Body of pancreas (tissue), 4 donors: ENCODE results near the gene ZXDC. TPM values are rescaled to one million over a fixed set of nuclear protein-coding genes. Genes with fewer than 3 reads are reported as not detected.

Source experiments
- ATAC-seq: fragments of 150-250 bp; one replicate; pipeline ENCODE4 v1.9.1; 2016
- DNase-seq, 4 donors: peaks; one replicate each; pipeline ENCODE4 v3.0.0-alpha.2; 2019
- H3K27ac ChIP-seq, 4 donors: fragments of 200-600 bp; sonication (generic); 1 replicate in 3 of 4; 2 replicates in 1 of 4; pipeline versions ENCODE4 v1.5.1 to v1.6.1; 2016 to 2019; ENCODE audit warnings: mild to moderate bottlenecking in 1 of 4, mixed read lengths in 1 of 4, moderate library complexity in 1 of 4
- H3K27me3 ChIP-seq, 2 donors: fragments of 200-600 bp; sonication (generic); one replicate each; pipeline ENCODE4 v1.6.0; 2016; ENCODE audit warnings: mild to moderate bottlenecking in 1 of 2
- H3K36me3 ChIP-seq, 2 donors: fragments of 200-600 bp; sonication (generic); replicated peaks in 1 of 2; 2 replicates each; pipeline ENCODE4 v1.5.1; 2016; ENCODE audit warnings: low read depth in 2 of 2; ENCODE audit not compliant: insufficient read depth in 1 of 2
- H3K4me1 ChIP-seq: fragments of 200-600 bp; sonication (generic); one replicate; pipeline ENCODE4 v1.6.0; 2016
- H3K4me3 ChIP-seq, 2 donors: fragments of 200-600 bp; sonication (generic); 1 replicate in 1 of 2; 2 replicates in 1 of 2; pipeline ENCODE4 v1.5.1; 2016 to 2019
- H3K9me3 ChIP-seq, 3 donors: fragments of 200-600 bp; sonication (generic); 1 replicate in 2 of 3; 2 replicates in 1 of 3; pipeline ENCODE4 v1.5.1; 2016
- POLR2A ChIP-seq, 3 donors: fragments of 450-650 bp; IDR thresholded peaks; one replicate each; pipeline ENCODE4 v1.6.1; 2016; ENCODE audit warnings: antibody characterized with exemption in 3 of 3, mild to moderate bottlenecking in 2 of 3
- WGBS, 2 donors: methylation state at CpG; one replicate each; pipeline ENCODE4 v1.1.5; 2017; 5-methylcytosine and 5-hydroxymethylcytosine counted together
- intact Hi-C: fragments of 100-400 bp; cut with DNase I; formaldehyde crosslinking; loops from one replicate; pipeline ENCODE4 v1.15.1; 2023
- total RNA-seq, 2 donors: library from RNA; depleted of rRNA; stranded (reverse); fragments of >200 nt; gene quantifications; one replicate each; pipeline ENCODE4 v1.1.0, GENCODE V29; 2016
- TF ChIP-seq, protein P1 (sequence below), 7 experiments: fragments of 450-650 bp in 4 of 7; fragments of 200-600 bp in 3 of 7; sonication (generic) in 3 of 7; IDR thresholded peaks; one replicate each; pipeline ENCODE4 v1.5.1; 2016 to 2019; ENCODE audit warnings: antibody characterized with exemption in 7 of 7

The ZXDC gene
- total RNA-seq, 2 donors from 2014 or later, result 33.9 to 39.4 TPM

DNA sequence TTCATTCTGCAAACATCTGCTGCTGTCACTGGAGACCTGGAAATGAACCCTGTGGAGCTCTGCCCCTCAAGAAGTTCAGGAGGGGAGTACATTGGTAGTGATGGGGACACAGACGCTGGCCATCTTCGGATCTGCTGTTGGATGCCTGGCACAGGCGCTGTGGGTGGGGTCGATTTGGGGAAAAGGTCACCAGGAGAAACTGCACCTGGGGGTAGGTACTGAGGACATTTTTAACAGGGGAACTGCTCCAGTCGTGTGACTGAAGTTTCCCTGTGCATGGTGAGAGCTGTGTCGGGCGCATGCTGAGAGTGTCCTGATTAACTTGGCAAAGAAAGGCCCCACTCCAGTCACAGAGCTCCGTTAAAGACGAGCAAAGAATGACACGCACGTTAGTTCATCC, 38.5 kb upstream of the ZXDC start:
- intact Hi-C loops, result no loop called here
- Histone ChIP-seq H3K4me1 (no peaks in the 10 kb centered on the region), H3K27ac (no peak overlapping the region), H3K9me3 (no peaks in the 10 kb centered on the region), H3K36me3 (no peaks in the 10 kb centered on the region), H3K27me3 (no peaks in the 10 kb centered on the region), H3K4me3 (no peak overlapping the region)
- 76 to 83% methylated on average over 11 of the region's 11 CpGs for WGBS, 2 donors
- DNase-seq (no peak), ATAC-seq (no peak)
- no peak for TF ChIP-seq POLR2A (IDR thresholded peaks at IDR 0.05)
- TF ChIP-seq, protein P1, sequence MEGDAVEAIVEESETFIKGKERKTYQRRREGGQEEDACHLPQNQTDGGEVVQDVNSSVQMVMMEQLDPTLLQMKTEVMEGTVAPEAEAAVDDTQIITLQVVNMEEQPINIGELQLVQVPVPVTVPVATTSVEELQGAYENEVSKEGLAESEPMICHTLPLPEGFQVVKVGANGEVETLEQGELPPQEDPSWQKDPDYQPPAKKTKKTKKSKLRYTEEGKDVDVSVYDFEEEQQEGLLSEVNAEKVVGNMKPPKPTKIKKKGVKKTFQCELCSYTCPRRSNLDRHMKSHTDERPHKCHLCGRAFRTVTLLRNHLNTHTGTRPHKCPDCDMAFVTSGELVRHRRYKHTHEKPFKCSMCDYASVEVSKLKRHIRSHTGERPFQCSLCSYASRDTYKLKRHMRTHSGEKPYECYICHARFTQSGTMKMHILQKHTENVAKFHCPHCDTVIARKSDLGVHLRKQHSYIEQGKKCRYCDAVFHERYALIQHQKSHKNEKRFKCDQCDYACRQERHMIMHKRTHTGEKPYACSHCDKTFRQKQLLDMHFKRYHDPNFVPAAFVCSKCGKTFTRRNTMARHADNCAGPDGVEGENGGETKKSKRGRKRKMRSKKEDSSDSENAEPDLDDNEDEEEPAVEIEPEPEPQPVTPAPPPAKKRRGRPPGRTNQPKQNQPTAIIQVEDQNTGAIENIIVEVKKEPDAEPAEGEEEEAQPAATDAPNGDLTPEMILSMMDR (IDR thresholded peaks at IDR 0.05), result no peak

DNA sequence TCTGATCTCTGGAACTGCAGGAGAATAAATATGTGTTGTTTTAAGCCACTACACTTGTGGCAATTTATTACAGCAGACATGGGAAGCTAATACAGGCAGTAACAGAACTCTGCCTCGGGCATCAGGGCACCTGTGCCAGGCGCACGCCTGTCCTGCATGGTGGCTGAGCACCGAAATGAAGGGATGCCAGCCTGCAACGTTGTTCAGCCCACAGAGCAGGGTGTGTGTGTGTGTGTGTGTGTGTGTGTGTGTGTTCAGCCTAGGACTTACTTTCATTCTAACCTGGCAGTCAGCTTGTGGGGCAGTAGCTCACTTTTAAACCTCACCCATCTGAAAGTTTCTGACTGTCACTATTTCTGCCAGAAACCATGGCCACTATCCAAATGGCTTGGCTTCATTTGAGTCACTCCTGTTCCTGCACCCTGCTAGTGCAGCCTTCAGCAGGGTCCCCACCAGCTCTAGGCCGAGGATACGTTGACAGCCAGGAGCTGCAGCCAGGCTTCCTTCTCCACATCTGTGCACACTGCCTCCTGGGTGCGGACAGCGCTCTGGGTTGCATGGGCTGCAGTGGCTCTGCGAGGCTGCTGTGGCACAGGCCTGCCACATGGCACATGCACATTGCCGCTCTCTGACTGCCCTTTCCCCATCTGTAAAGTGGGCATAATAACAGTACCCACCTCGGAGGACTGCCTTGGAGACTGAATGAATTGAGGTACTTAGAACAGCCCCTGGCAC, 37.4 kb upstream of the ZXDC start:
- no peak for ATAC-seq

DNA sequence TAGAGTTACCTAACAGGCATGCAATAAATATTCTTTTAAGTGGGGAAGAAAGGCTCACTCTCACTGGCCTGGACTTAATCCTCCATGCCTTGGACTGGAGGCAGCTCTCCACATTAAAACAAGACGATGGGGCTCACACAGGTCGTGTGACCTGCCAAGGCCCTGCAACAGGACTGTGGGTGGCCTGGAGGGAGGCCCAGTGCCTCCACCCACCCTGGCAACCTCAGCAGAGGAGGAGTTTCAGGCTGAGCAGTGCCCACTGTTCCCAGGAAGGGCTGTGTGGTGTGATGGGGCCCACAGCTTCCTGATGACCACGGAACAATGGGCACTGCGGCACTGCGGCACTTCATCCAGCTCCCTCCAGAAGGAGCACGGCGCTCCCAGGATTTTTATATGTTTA, 36.3 kb upstream of the ZXDC start:
- DNase-seq (no peak), ATAC-seq (no peak)
- H3K4me3 ChIP-seq, result no peak overlapping the region
- intact Hi-C loops, result no loop called here
- TF ChIP-seq, protein P1 (IDR thresholded peaks at IDR 0.05), result no peak
- no peak for TF ChIP-seq POLR2A (IDR thresholded peaks at IDR 0.05)
- no peaks in the 10 kb centered on the region for H3K4me1 ChIP-seq
- H3K27me3 ChIP-seq, result no peaks in the 10 kb centered on the region
- no peak overlapping the region for H3K27ac ChIP-seq
- 63 to 69% methylated on average over 7 of the region's 7 CpGs for WGBS, 2 donors
- H3K9me3 ChIP-seq, result no peaks in the 10 kb centered on the region
- H3K36me3 ChIP-seq, result no peaks in the 10 kb centered on the region

More for the DNA sequence above, 37.4 kb upstream of the ZXDC start:
- TF ChIP-seq, protein P1 (IDR thresholded peaks at IDR 0.05), result no peak
- TF ChIP-seq POLR2A (IDR thresholded peaks at IDR 0.05), result no peak
- Histone ChIP-seq H3K4me3 (no peak overlapping the region), H3K27ac (no peak overlapping the region), H3K36me3 (no peaks in the 10 kb centered on the region), H3K4me1 (no peaks in the 10 kb centered on the region), H3K9me3 (no peaks in the 10 kb centered on the region), H3K27me3 (no peaks in the 10 kb centered on the region)
- no peak for DNase-seq
- 68 to 78% methylated on average over 5 to 12 of the region's 12 CpGs for WGBS, 2 donors
- intact Hi-C loops, result no loop called here

DNA sequence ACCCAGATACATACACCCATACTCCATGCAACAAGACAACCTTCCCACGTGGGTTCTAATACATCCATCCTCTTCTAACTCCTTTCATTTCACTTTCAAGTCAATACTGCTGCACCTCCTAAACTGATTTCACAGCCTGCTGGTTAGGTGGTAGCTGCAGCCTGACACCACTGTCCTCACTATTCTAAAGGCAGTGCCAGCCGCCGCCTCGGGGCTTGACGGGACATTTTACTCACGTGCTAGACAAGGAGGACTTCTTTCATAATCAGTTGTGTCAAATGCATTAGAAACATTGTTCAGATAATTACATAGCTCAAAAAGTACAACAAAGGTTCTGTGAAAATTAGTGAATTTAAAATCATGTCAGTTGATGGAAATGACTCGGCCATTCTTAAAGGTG, 35.6 kb upstream of the ZXDC start:
- intact Hi-C loops, result no loop called here
- no peak for ATAC-seq

More for the DNA sequence above, 35.6 kb upstream of the ZXDC start:
- WGBS, 2 donors, result 63 to 68% methylated on average over 7 of the region's 7 CpGs
- Histone ChIP-seq H3K9me3 (no peaks in the 10 kb centered on the region), H3K4me3 (no peak overlapping the region), H3K4me1 (no peaks in the 10 kb centered on the region), H3K27me3 (no peaks in the 10 kb centered on the region), H3K27ac (no peak overlapping the region), H3K36me3 (no peaks in the 10 kb centered on the region)
- TF ChIP-seq, protein P1 (IDR thresholded peaks at IDR 0.05), result no peak
- no peak for TF ChIP-seq POLR2A (IDR thresholded peaks at IDR 0.05)
- no peak for DNase-seq
